Tibial nerve (tissue), 4 donors: Measurements from ENCODE around the gene PRPH. TPM values are rescaled to one million over a fixed set of nuclear protein-coding genes. Genes with fewer than 3 reads are reported as not detected.
A peak's percentile ranks its signal among the peaks of the same experiment; 100 is the strongest.

Source experiments
- DNase-seq, 2 donors: peaks; one replicate each; pipeline ENCODE4 v3.0.0-alpha.2; 2019; ENCODE audit warnings: low spot score in 2 of 2
- H3K27ac ChIP-seq, 4 donors: fragments of 200-600 bp; sonication (generic) in 3 of 4; one replicate each; pipeline ENCODE4 v1.5.1; 2017 to 2019; ENCODE audit warnings: mild to moderate bottlenecking in 1 of 4
- H3K27me3 ChIP-seq, 2 donors: fragments of 200-600 bp; sonication (generic) in 1 of 2; one replicate each; pipeline versions ENCODE4 v1.5.1 to v1.6.0; 2017 to 2019
- H3K36me3 ChIP-seq, 3 donors: fragments of 200-600 bp; sonication (generic); one replicate each; pipeline ENCODE4 v1.5.1; 2018 to 2019
- H3K4me1 ChIP-seq, 4 donors: fragments of 200-600 bp; sonication (generic) in 3 of 4; one replicate each; pipeline ENCODE4 v1.5.1; 2017 to 2019
- H3K4me3 ChIP-seq, 4 donors: fragments of 200-600 bp; sonication (generic) in 3 of 4; one replicate each; pipeline ENCODE4 v1.5.1; 2017 to 2019; ENCODE audit warnings: mild to moderate bottlenecking in 1 of 4, moderate library complexity in 1 of 4
- H3K9me3 ChIP-seq, 4 donors: fragments of 200-600 bp; sonication (generic) in 3 of 4; one replicate each; pipeline ENCODE4 v1.5.1; 2017 to 2019
- CTCF ChIP-seq, 5 experiments: fragments of 200-600 bp in 3 of 5; fragments of 450-650 bp in 2 of 5; sonication (generic) in 3 of 5; IDR thresholded peaks; one replicate each; pipeline ENCODE4 v1.5.1; 2016 to 2019; ENCODE audit warnings: antibody characterized with exemption in 5 of 5, mild to moderate bottlenecking in 3 of 5, moderate library complexity in 2 of 5
- EP300 ChIP-seq, 2 donors: sonication (generic); formaldehyde crosslinking; IDR thresholded peaks; one replicate each; pipeline ENCODE4 v1.6.1; 2017; ENCODE audit warnings: antibody characterized with exemption in 2 of 2, mild to moderate bottlenecking in 1 of 2
- POLR2A ChIP-seq, 2 donors: fragments of 450-650 bp; IDR thresholded peaks; one replicate each; pipeline ENCODE4 v1.6.1; 2017; ENCODE audit warnings: antibody characterized with exemption in 2 of 2, mild to moderate bottlenecking in 2 of 2, moderate library complexity in 2 of 2
- WGBS, 2 donors: methylation state at CpG; one replicate each; pipeline ENCODE4 v1.1.5; 2018; 5-methylcytosine and 5-hydroxymethylcytosine counted together
- total RNA-seq, 4 donors: library from RNA; depleted of rRNA; stranded (reverse); fragments of >200 nt; gene quantifications; one replicate each; pipeline ENCODE4 v1.1.0, GENCODE V29; 2016

PRPH gene
- total RNA-seq, 4 donors from 2014 or later: 0.20 to 0.84 (median 0.22) TPM; not detected in 1

GRCh38 chr12:49259452-49259851 lies 35.5 kb upstream of the PRPH start:
- no peak overlapping the region for H3K27ac ChIP-seq

GRCh38 chr12:49260166-49260565 lies 34.8 kb upstream of the PRPH start:
- Histone ChIP-seq H3K27me3 (no peaks in the 10 kb centered on the region), H3K4me1 (peaks cover 0 to 28% (median 0%) of the 10 kb centered on the region in 4 donors), H3K27ac (peak overlapping the region in 2 of 4 donors; percentile 6 to 46), H3K4me3 (no peak overlapping the region), H3K9me3 (no peaks in the 10 kb centered on the region), H3K36me3 (no peaks in the 10 kb centered on the region)
- DNase-seq: no peak
- 30 to 32% methylated on average over 3 of the region's 3 CpGs for WGBS, 2 donors
- no peak for TF ChIP-seq POLR2A (IDR thresholded peaks at IDR 0.05)
- no peak for TF ChIP-seq EP300 (IDR thresholded peaks at IDR 0.05)
- no peak for TF ChIP-seq CTCF (IDR thresholded peaks at IDR 0.05)

More at GRCh38 chr12:49259452-49259851, 35.5 kb upstream of the PRPH start:
- DNase-seq: no peak
- Histone ChIP-seq H3K36me3 (no peaks in the 10 kb centered on the region), H3K4me1 (peaks cover 0 to 27% (median 0%) of the 10 kb centered on the region in 4 donors), H3K4me3 (no peak overlapping the region), H3K9me3 (no peaks in the 10 kb centered on the region), H3K27me3 (no peaks in the 10 kb centered on the region)
- TF ChIP-seq POLR2A (IDR thresholded peaks at IDR 0.05): no peak
- no peak for TF ChIP-seq CTCF (IDR thresholded peaks at IDR 0.05)
- no peak for TF ChIP-seq EP300 (IDR thresholded peaks at IDR 0.05)
- 83 to 85% methylated on average over 4 of the region's 4 CpGs for WGBS, 2 donors

GRCh38 chr12:49260571-49261363 lies 34.2 kb upstream of the PRPH start:
- peak overlapping the region in 2 of 4 donors; percentile 6 to 46 for H3K27ac ChIP-seq
- no peak for TF ChIP-seq CTCF (IDR thresholded peaks at IDR 0.05)
- TF ChIP-seq POLR2A (IDR thresholded peaks at IDR 0.05): no peak
- TF ChIP-seq EP300 (IDR thresholded peaks at IDR 0.05): no peak
- WGBS, 2 donors: 77 to 87% methylated on average over 11 of the region's 11 CpGs

GRCh38 chr12:49261721-49262120 lies 33.2 kb upstream of the PRPH start:
- Histone ChIP-seq H3K27ac (no peak overlapping the region), H3K4me3 (no peak overlapping the region), H3K9me3 (no peaks in the 10 kb centered on the region), H3K4me1 (peaks cover 0 to 44% (median 1%) of the 10 kb centered on the region in 4 donors), H3K27me3 (no peaks in the 10 kb centered on the region), H3K36me3 (no peaks in the 10 kb centered on the region)
- DNase-seq: no peak
- 88% methylated on average over 2 of the region's 2 CpGs for WGBS, 2 donors
- TF ChIP-seq CTCF (IDR thresholded peaks at IDR 0.05) (no peak), POLR2A (IDR thresholded peaks at IDR 0.05) (no peak), EP300 (IDR thresholded peaks at IDR 0.05) (no peak)

More at GRCh38 chr12:49260571-49261363, 34.2 kb upstream of the PRPH start:
- DNase-seq: no peak
- no peaks in the 10 kb centered on the region for H3K9me3 ChIP-seq
- H3K27me3 ChIP-seq: no peaks in the 10 kb centered on the region
- H3K4me3 ChIP-seq: no peak overlapping the region
- no peaks in the 10 kb centered on the region for H3K36me3 ChIP-seq
- H3K4me1 ChIP-seq: peaks cover 0 to 34% (median 0%) of the 10 kb centered on the region in 4 donors

GRCh38 chr12:49263400-49263763 lies 31.6 kb upstream of the PRPH start:
- 61 to 66% methylated on average over 5 of the region's 5 CpGs for WGBS, 2 donors
- no peak for TF ChIP-seq EP300 (IDR thresholded peaks at IDR 0.05)
- TF ChIP-seq POLR2A (IDR thresholded peaks at IDR 0.05): no peak
- no peak for TF ChIP-seq CTCF (IDR thresholded peaks at IDR 0.05)
- no peak for DNase-seq
- Histone ChIP-seq H3K9me3 (no peaks in the 10 kb centered on the region), H3K4me1 (peaks cover 0 to 60% (median 16%) of the 10 kb centered on the region in 4 donors), H3K4me3 (no peak overlapping the region), H3K36me3 (no peaks in the 10 kb centered on the region), H3K27me3 (no peaks in the 10 kb centered on the region), H3K27ac (peak overlapping the region in 1 of 4 donors; percentile 9)
